OCI-LY3 (cell line): ENCODE results near the gene PCBP3.

Experiments
- H2AFZ ChIP-seq: fragments of 200-600, 300-600 bp; shearing (Covaris generic); 2 replicates; pipeline ENCODE4 v1.6.0; 2014; ENCODE audit warnings: antibody characterized with exemption, low read depth, low read length
- H3K27ac ChIP-seq: fragments of 200-600, 300-600 bp; sonication (generic); 2 replicates; pipeline ENCODE4 v1.5.1; 2014; ENCODE audit warnings: mild to moderate bottlenecking, low read length, moderate library complexity, mixed read lengths
- H3K27me3 ChIP-seq: fragments of 200-600, 300-600 bp; sonication (generic); 2 replicates; pipeline ENCODE4 v1.6.1; 2014; ENCODE audit warnings: low read depth, low read length, mixed read lengths
- H3K36me3 ChIP-seq: fragments of 200-600, 300-600 bp; sonication (generic); replicated peaks from 2 replicates; pipeline ENCODE3; 2014; ENCODE audit warnings: low read depth, low read length, mixed read lengths
- H3K4me1 ChIP-seq: fragments of 300-600, 200-600 bp; sonication (generic); 2 replicates; pipeline ENCODE4 v1.6.1; 2014; ENCODE audit warnings: low read length, mixed read lengths
- H3K4me2 ChIP-seq: fragments of 200-600, 300-600 bp; sonication (generic); 2 replicates; pipeline ENCODE4 v1.6.1; 2014; ENCODE audit warnings: low read length, mixed read lengths
- H3K4me3 ChIP-seq: fragments of 300-600, 200-600 bp; sonication (generic); 2 replicates; pipeline ENCODE4 v1.5.1; 2014; ENCODE audit warnings: antibody characterized with exemption, mild to moderate bottlenecking, low read length, moderate library complexity
- H3K79me2 ChIP-seq: fragments of 300-600, 200-600 bp; shearing (Covaris generic); 2 replicates; pipeline ENCODE4 v1.6.1; 2014; ENCODE audit warnings: mild to moderate bottlenecking, low read length, mixed read lengths
- H3K9ac ChIP-seq: fragments of 300-600, 200-600 bp; shearing (Covaris generic); 2 replicates; pipeline ENCODE4 v1.6.0; 2014; ENCODE audit warnings: mild to moderate bottlenecking, low read length, moderate library complexity
- H3K9me3 ChIP-seq: fragments of 200-600, 300-600 bp; shearing (Covaris generic); 2 replicates; pipeline ENCODE4 v1.6.1; 2014; ENCODE audit warnings: low read length, mixed read lengths; ENCODE audit not compliant: insufficient read depth
- H4K20me1 ChIP-seq: fragments of 200-600, 300-600 bp; sonication (generic); 2 replicates; pipeline ENCODE4 v1.6.1; 2016; ENCODE audit warnings: low read length, mixed read lengths; ENCODE audit not compliant: insufficient read depth
- EZH2phosphoT487 ChIP-seq: fragments of 200-600 bp; shearing (Covaris generic); IDR thresholded peaks from 2 replicates; pipeline ENCODE4 v1.6.1; 2018; ENCODE audit warnings: antibody characterized with exemption, mixed run types, low read depth
- TF ChIP-seq, protein P1 (sequence below): fragments of 200-600, 300-600 bp; sonication (generic); IDR thresholded peaks from 2 replicates; pipeline ENCODE4 v1.5.1; 2014; ENCODE audit warnings: antibody characterized with exemption, low read length, low read depth

PCBP3 gene

GRCh38 chr21:45761704-45762103, 118.2 kb downstream of the PCBP3 start:
- Histone ChIP-seq H2AFZ (no peak overlapping the region), H3K9ac (no peak overlapping the region), H3K79me2 (no peaks in the 10 kb centered on the region), H3K36me3 (no peaks in the 10 kb centered on the region), H3K27ac (no peak overlapping the region), H3K4me1 (no peaks in the 10 kb centered on the region), H4K20me1 (no peaks in the 10 kb centered on the region), H3K27me3 (no peaks in the 10 kb centered on the region), H3K4me3 (no peak overlapping the region), H3K9me3 (no peaks in the 10 kb centered on the region), H3K4me2 (no peak overlapping the region)
- TF ChIP-seq, protein P1, sequence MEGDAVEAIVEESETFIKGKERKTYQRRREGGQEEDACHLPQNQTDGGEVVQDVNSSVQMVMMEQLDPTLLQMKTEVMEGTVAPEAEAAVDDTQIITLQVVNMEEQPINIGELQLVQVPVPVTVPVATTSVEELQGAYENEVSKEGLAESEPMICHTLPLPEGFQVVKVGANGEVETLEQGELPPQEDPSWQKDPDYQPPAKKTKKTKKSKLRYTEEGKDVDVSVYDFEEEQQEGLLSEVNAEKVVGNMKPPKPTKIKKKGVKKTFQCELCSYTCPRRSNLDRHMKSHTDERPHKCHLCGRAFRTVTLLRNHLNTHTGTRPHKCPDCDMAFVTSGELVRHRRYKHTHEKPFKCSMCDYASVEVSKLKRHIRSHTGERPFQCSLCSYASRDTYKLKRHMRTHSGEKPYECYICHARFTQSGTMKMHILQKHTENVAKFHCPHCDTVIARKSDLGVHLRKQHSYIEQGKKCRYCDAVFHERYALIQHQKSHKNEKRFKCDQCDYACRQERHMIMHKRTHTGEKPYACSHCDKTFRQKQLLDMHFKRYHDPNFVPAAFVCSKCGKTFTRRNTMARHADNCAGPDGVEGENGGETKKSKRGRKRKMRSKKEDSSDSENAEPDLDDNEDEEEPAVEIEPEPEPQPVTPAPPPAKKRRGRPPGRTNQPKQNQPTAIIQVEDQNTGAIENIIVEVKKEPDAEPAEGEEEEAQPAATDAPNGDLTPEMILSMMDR, result no peak
- TF ChIP-seq EZH2phosphoT487, result no peak

DNA sequence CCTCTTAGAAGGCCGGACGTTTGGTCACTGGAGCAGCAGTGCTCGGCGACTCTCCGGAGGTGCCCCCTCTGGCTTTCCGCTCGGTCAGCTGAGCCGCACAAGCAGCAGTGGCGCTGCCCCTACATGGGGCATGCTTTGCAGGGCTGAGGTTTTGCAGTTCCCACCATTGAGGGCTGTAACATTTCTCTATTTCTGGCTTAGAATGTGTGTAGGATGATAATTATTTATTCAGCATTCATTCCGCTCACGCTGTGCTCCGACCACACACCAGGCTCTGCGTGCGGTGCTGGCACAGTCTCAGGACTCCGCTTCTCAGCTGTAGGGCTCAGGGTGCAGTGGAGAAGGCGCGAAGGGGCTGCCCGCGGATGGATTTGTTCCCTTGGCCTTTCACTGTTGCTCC, 119.5 kb downstream of the PCBP3 start:
- no peaks in the 10 kb centered on the region for H3K4me1 ChIP-seq
- no peak overlapping the region for H3K27ac ChIP-seq
- H3K9ac ChIP-seq, result no peak overlapping the region
- H3K4me3 ChIP-seq, result no peak overlapping the region
- TF ChIP-seq EZH2phosphoT487, result no peak
- TF ChIP-seq, protein P1, result no peak
- no peaks in the 10 kb centered on the region for H3K36me3 ChIP-seq
- H3K79me2 ChIP-seq, result no peaks in the 10 kb centered on the region
- H3K4me2 ChIP-seq, result no peak overlapping the region
- H3K9me3 ChIP-seq, result no peaks in the 10 kb centered on the region
- H4K20me1 ChIP-seq, result no peaks in the 10 kb centered on the region
- H3K27me3 ChIP-seq, result no peaks in the 10 kb centered on the region
- no peak overlapping the region for H2AFZ ChIP-seq

- Histone ChIP-seq H3K4me3 (no peak overlapping the region), H3K9me3 (no peaks in the 10 kb centered on the region), H2AFZ (no peak overlapping the region), H3K27me3 (no peaks in the 10 kb centered on the region), H3K79me2 (no peaks in the 10 kb centered on the region), H4K20me1 (no peaks in the 10 kb centered on the region), H3K36me3 (no peaks in the 10 kb centered on the region), H3K4me1 (no peaks in the 10 kb centered on the region), H3K4me2 (no peak overlapping the region), H3K9ac (no peak overlapping the region), H3K27ac (no peak overlapping the region)
- TF ChIP-seq, protein P1, result no peak
- TF ChIP-seq EZH2phosphoT487, result no peak
Observed at GRCh38 chr21:45763506-45763905, 120.0 kb downstream of the PCBP3 start.

DNA sequence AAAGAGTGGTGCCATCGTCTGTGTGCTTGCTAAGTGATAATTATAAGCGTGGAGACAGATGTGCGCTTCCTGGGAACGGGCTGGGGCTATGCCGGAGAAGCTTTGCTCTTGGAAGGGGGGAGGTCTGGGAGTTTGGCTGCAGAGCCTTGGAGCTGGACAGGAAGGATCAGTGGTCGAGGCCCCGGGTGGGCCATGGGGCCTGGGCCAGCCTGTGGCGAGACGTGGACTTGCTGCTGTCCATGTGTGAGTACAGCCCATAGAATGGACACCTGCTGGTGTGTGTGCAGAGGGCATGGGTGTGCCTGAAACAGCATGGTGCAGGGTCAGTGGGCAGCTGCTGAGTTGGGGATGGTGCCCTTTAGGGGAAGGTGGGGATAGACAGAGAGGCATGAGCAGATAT, 121.3 kb downstream of the PCBP3 start:
- no peak overlapping the region for H2AFZ ChIP-seq

More for the DNA sequence above, 121.3 kb downstream of the PCBP3 start:
- no peak overlapping the region for H3K4me2 ChIP-seq
- no peak overlapping the region for H3K9ac ChIP-seq
- no peaks in the 10 kb centered on the region for H3K4me1 ChIP-seq
- no peaks in the 10 kb centered on the region for H4K20me1 ChIP-seq
- no peaks in the 10 kb centered on the region for H3K9me3 ChIP-seq
- no peaks in the 10 kb centered on the region for H3K27me3 ChIP-seq
- no peak overlapping the region for H3K4me3 ChIP-seq
- no peak for TF ChIP-seq EZH2phosphoT487
- TF ChIP-seq, protein P1, result no peak
- H3K36me3 ChIP-seq, result no peaks in the 10 kb centered on the region
- no peak overlapping the region for H3K27ac ChIP-seq
- H3K79me2 ChIP-seq, result no peaks in the 10 kb centered on the region
